HCT116 (cell line): ENCODE results near the gene ACP5.
"Not testable (repeated sequence)": the region's sequence is repeated elsewhere in the genome, so short reads cannot be mapped to it uniquely, and the experiment has no call there.

Experiments
- CEBPB ChIP-seq: IDR thresholded peaks from 2 replicates; pipeline ENCODE4 v1.6.1; 2012; ENCODE audit warnings: low read depth
- CTCF ChIP-seq, 3 experiments: fragments of 200-600 bp in 1 of 3; sonication (generic) in 1 of 3; IDR thresholded peaks in 2 of 3; conservative IDR thresholded peaks in 1 of 3; 2 replicates each; pipeline ENCODE4 v1.5.1; 2012 to 2017; ENCODE audit warnings: low read depth in 2 of 3, low read length in 2 of 3, antibody characterized with exemption in 1 of 3, borderline replicate concordance in 1 of 3, control low read depth in 1 of 3, mild to moderate bottlenecking in 1 of 3, mixed read lengths in 1 of 3, mixed run types in 1 of 3, moderate library complexity in 1 of 3; ENCODE audit not compliant: insufficient read depth in 1 of 3
- EZH2 ChIP-seq: fragments of 200-600 bp; sonication (generic); IDR thresholded peaks from 2 replicates; pipeline ENCODE4 v1.6.1; 2017; ENCODE audit warnings: antibody characterized with exemption, mixed run types
- POLR2AphosphoS5 ChIP-seq: IDR thresholded peaks from 2 replicates; pipeline ENCODE4 v1.6.1; 2011; ENCODE audit warnings: mild to moderate bottlenecking, low read depth, low read length, moderate library complexity
- SP1 ChIP-seq: IDR thresholded peaks from 2 replicates; pipeline ENCODE4 v1.6.1; 2012; ENCODE audit warnings: low read depth

GRCh38 chr19:11599704-11600103 is 22.3 kb upstream of the ACP5 start:
- not testable (repeated sequence) for TF ChIP-seq POLR2AphosphoS5; CTCF (IDR thresholded peaks at IDR 0.05 in 2 of 3, conservative IDR thresholded peaks at IDR 0.05 in 1 of 3; ENCODE audit: borderline replicate concordance in 1 of 3, insufficient read depth in 1 of 3, low read depth in 2 of 3, low read length in 2 of 3); EZH2; CEBPB; SP1
